UCSD-AML1 (cell line): ENCODE measurements around the gene ZNF175.

Experiments used
- DNase-seq: peaks from one replicate; lab custom pipeline; 2025; ENCODE audit not compliant: unreplicated experiment; lab: John Stamatoyannopoulos, UW

ZNF175 gene

DNA sequence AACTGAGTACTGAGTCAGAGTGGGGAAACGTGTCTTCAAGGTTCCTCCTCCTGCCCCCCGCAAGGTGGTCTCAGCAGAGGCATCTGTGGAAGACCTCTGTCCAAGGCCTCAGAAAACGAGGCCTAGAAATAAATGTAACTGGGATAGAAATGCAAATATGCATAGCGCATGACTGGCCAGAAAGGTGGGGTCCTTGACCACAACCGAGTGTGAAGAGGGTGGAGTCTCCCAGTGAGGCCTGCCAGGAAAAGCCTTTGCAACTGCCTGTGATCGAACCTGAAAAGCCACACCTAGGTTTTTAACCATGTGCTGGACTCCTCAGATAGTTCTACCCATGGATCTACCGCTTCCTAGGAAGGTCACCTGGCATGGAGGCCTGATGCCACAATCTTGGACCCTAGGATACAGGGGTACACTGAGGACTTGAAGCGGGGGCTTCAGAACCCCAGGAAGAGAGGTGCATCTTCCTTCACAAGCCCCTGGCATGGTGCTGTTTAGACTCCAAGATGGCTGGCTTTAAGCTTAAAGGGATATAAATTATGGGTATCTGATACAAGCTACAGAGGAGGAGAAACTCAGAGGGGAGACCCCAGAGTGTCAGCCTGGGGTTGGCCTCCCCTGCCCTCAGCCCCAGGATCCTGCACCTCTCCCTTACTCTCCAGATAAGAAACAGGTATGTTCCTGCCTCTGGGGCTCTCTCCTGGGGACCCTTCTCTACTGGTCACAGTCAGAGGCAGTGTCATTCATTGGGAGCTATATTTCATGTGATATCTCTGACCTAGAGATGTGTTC lies 21.4 kb upstream of the ZNF175 start:
- DNase-seq, result no peak

- no peak for DNase-seq
These were observed 20.0 kb upstream of the ZNF175 start for GRCh38 chr19:51550848-51551672.

- DNase-seq, result no peak
These were observed 19.2 kb upstream of the ZNF175 start for GRCh38 chr19:51551673-51552432.

- DNase-seq, result no peak
These were observed 18.5 kb upstream of the ZNF175 start for GRCh38 chr19:51552608-51552995.

- peak; percentile 78 for DNase-seq
These were observed 17.9 kb upstream of the ZNF175 start for GRCh38 chr19:51552996-51553725.

DNA sequence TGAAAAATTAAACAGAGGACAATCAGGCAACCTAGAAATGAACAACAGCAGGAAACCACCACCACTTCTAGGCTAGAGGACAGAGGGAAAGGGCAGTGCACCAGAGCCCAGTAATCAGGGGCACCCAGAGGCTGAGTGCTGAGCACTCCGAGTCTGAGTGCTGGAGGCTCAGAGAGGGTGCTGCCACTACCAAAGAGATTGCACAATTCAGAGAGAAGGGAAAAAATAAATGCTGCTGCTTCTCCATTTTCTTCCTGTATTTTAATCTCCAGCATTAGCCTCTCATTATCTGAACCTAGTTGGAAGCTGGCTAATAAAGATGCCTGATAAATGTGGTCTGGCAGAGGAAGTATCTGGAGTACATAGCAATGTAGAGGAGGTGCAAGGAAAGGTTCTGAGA lies 11.8 kb upstream of the ZNF175 start:
- DNase-seq, result no peak

DNA sequence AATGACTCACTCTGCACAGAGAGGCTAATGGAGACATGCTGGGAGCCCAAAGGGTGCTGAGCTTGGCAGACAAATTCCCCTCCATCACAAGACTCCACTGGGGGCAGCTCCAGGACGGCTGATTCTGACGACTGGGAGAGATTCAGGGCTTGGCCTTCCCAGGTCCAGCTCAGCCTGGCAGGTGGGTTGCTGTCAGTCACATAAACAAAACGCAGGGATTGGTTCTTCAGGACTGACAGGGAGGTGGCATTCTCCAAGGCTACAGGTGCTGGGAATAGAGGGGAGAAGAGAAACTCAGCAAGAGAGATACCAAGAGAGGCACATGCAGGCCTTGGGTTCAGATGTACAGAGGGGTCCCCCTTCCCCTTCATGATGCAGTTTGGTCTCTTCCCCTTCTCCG lies 10.7 kb upstream of the ZNF175 start:
- no peak for DNase-seq

DNA sequence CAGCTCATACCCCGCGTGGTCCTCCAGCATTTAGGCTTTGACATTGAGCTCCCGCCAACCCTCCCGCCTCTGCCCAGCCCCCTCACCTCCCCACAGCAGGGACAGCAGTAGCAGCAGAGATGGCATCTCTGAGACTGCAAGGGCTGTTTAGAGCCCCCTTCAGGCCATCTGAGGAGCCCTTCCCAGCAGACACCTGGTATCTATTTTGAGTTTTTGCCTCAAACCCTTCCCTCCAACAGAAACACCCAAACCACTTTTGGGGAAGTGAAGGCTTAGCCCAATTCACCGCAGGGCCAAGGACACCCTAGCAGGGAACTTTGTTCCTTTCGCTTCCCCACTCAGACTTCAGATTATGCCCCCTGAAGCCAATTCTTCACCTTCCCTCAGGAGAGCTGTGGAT lies 6.3 kb upstream of the ZNF175 start:
- peak; percentile 51 for DNase-seq

- peak; percentile 73 for DNase-seq
These were observed 5.5 kb upstream of the ZNF175 start for GRCh38 chr19:51565583-51565982.

GRCh38 chr19:51566489-51567100 lies 4.5 kb upstream of the ZNF175 start:
- peak; percentile 59 for DNase-seq

DNA sequence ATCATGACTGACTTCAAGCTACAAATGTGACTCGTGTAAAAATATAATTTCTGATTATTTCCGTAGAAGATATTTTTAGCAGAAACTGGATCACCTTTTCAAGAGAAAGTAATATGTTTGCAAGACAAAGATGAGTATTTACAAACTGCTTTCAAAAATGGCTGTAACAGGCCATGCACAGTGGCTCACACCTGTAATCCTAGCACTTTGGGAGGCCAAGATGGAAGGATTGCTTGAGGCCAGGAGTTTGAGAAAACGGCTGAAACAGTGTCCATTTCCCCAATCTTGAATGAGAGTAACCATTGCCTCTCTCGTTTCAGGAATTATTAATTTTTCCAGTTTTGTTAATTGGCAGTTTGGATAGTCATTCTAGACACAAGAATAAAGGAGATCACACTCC lies 3.5 kb upstream of the ZNF175 start:
- no peak for DNase-seq

- no peak for DNase-seq
These were observed 2.6 kb upstream of the ZNF175 start for GRCh38 chr19:51568456-51568855.

DNA sequence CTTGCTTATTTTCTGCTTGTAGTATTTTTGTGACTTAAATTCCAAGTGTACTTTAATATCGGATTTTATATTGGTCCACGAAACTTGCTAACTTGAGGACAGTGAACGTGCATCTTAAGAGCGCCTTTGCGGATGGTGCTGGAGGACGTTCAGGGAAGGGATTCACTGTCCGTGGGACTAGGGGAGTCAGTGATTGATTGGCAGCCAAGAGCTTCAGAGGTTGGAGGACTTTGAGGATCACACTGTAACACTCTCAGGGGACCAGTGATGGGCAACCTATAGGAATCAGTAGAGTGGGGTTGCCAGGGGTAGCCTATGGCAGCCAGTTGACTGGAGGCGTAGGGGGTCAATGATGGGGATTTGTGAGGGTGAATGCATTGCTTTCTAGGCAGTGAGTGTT lies 516 bp downstream of the ZNF175 start:
- DNase-seq, result no peak

DNA sequence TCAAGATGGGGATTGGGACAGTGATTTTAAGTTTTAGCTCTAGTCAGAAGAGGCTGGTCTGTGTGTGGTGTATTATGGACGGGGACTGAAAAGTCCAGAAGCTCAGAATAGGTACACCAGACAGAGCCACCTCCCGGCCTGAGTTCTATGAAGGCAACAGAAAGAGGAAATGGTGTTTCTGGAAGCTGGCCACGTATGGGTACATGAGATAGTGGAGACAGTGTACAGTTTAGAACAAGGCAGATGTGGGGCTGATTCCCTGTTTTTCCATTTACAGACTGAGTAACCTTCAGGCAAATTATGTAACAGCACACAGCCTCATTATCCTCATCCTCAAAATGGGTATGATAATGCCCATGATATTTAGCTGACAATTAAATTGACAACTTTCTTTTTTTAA lies 1.3 kb downstream of the ZNF175 start:
- peak; percentile 33 for DNase-seq

GRCh38 chr19:51572908-51573307 lies 1.8 kb downstream of the ZNF175 start:
- no peak for DNase-seq

GRCh38 chr19:51573331-51573730 lies 2.2 kb downstream of the ZNF175 start:
- peak; percentile 38 for DNase-seq

DNA sequence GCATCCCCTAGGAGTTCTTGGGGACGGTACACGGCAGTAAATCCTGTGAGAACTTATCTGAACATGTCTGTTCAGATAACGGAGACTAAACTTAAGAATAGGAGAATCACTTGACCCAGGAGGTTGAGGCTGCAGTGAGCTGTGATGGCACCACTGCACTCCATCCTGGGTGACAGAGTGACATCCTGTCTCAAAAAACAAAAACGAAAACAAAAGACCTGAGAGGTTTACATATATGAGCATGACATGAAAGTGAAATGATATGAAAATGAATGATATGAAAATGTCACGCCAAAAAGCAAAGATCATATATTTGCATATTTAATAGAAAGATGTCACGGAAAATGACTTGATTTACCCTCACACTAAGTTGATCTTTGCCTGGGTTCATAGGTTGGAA lies 5.8 kb downstream of the ZNF175 start:
- no peak for DNase-seq

DNA sequence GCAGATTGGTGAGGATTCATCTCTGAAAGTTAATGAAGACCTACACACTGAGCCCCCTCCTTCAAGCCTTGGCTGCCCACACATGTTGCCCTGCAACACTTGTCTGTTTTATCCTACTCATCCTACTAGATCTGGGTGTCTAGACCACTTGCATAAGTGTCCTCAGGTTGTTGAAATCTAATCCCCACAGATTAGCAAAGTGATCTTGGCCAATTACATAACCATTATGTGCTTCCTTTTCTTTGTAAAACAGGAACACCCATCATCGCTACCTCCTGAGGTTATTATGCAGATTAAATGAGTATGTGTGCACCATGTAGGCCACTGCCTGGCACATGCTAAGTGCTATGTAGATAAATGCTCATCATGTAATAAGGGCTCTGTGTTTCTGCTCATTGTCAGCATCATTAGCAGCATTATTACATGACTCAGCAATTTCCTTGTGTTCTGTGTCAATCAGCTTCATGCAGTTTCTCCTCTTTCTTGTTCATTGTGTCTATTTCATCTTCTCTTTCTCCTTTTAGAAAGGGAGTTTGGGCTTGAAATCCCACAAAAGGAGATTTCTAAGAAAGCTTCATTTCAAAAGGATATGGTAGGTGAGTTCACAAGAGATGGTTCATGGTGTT lies 15.1 kb downstream of the ZNF175 start:
- DNase-seq, result no peak

- no peak for DNase-seq
These were observed 15.7 kb downstream of the ZNF175 start for GRCh38 chr19:51586799-51587198.
